ENCODE results near the gene MRPS7. TPM values are rescaled to one million over a fixed set of nuclear protein-coding genes. Genes with fewer than 3 reads are reported as not detected.

Gene MRPS7
- total RNA-seq, 1 experiment from 2014 or later = 93.7 TPM

- H2BK15ac ChIP-seq (ENCODE audit: low read depth, low read length) = no peak overlapping the region
- TF ChIP-seq CTCF (conservative IDR thresholded peaks at IDR 0.05) = no peak
- H2BK20ac ChIP-seq (ENCODE audit: low read depth, low read length, poor library complexity, severe bottlenecking) = no peak overlapping the region
- no peaks in the 10 kb centered on the region for H3K23me2 ChIP-seq (ENCODE audit: insufficient read length, low read depth, low read length, poor library complexity, severe bottlenecking)
- no peak overlapping the region for H3K27ac ChIP-seq (ENCODE audit: insufficient read length, low read depth, low read length)
- DNase-seq = no peak
- no peak overlapping the region for H4K91ac ChIP-seq (ENCODE audit: insufficient read length, low read depth, low read length)
- H3K9me3 ChIP-seq (ENCODE audit: control insufficient read depth, low read depth, low read length) = no peaks in the 10 kb centered on the region
- no peak overlapping the region for H2BK5ac ChIP-seq (ENCODE audit: insufficient read length, low read length)
- peaks cover 4% of the 10 kb centered on the region for H4K20me1 ChIP-seq (ENCODE audit: control insufficient read depth, insufficient read depth, insufficient read length)
- H3K23ac ChIP-seq (ENCODE audit: insufficient read length, low read depth, low read length) = no peak overlapping the region
- no peak overlapping the region for H3K18ac ChIP-seq (ENCODE audit: insufficient read length, low read depth, low read length)
- H3K14ac ChIP-seq (ENCODE audit: insufficient read depth, low read length) = no peak overlapping the region
- H4K8ac ChIP-seq (replicated peaks; ENCODE audit: insufficient read length, low read depth, low read length) = no peak overlapping the region
- no peaks in the 10 kb centered on the region for H3K79me2 ChIP-seq (ENCODE audit: insufficient read depth, low read length)
- Mint-ChIP-seq H3K27ac (peak overlapping the region in 2 of 3 experiments; percentile 14 to 44; a peak in 1 of 7 replicates), H3K36me3 (ENCODE audit: insufficient read depth in 1 of 3, low read depth in 3 of 3) (peaks cover 35 to 84% (median 75%) of the 10 kb centered on the region in 3 experiments; a peak in 6 of 7 replicates), H3K4me1 (peaks cover 8 to 15% of the 10 kb centered on the region in 2 experiments), H3K4me3 (no peak overlapping the region), H3K27me3 (ENCODE audit: low read depth) (no peaks in the 10 kb centered on the region), H3K9me3 (no peaks in the 10 kb centered on the region)
- H2AK5ac ChIP-seq (ENCODE audit: insufficient read length, low read length) = no peak overlapping the region
- no peak overlapping the region for H3T11ph ChIP-seq (ENCODE audit: low read length)
- H3K79me1 ChIP-seq (ENCODE audit: insufficient read depth, low read depth, low read length, poor library complexity, severe bottlenecking) = no peaks in the 10 kb centered on the region
- no CpG with 5 or more reads among the region's 11 CpGs for WGBS (ENCODE audit: extremely low coverage, insufficient read length, low lambda C conversion rate)
- no peak overlapping the region for H2BK120ac ChIP-seq (ENCODE audit: low read depth, low read length, poor library complexity, severe bottlenecking)
- H3K4me2 ChIP-seq (ENCODE audit: insufficient read depth, insufficient read length, low read length) = no peak overlapping the region
- H2BK12ac ChIP-seq (ENCODE audit: insufficient read length, low read depth, low read length) = no peak overlapping the region
- no peaks in the 10 kb centered on the region for H3K4me1 ChIP-seq (ENCODE audit: insufficient read depth, low read length)
- no peak overlapping the region for H4K5ac ChIP-seq (ENCODE audit: insufficient read length, low read depth, low read length)
- no peaks in the 10 kb centered on the region for H3K27me3 ChIP-seq (ENCODE audit: insufficient read depth, low read length)
- no peak overlapping the region for H3K9ac ChIP-seq (ENCODE audit: extremely low read depth, insufficient read length, low read length)
- no peak overlapping the region for H3K56ac ChIP-seq (ENCODE audit: insufficient read length, low read depth, low read length)
- no peak overlapping the region for H2AFZ ChIP-seq (ENCODE audit: low read length)
- no peak overlapping the region for H3K4ac ChIP-seq (ENCODE audit: low read depth, low read length)
These were observed 23.6 kb upstream of the MRPS7 start for GRCh38 chr17:75238020-75238580.
